HL-60 (cell line): ENCODE measurements around the gene TLR3.

Source experiments
- CTCF ChIP-seq: IDR thresholded peaks from one replicate; pipeline ENCODE4 v1.5.1; 2011; ENCODE audit warnings: low read length, control low read depth, inconsistent platforms; ENCODE audit not compliant: insufficient read depth
- GABPA ChIP-seq: IDR thresholded peaks from 2 replicates; pipeline ENCODE4 v1.6.1; 2012; ENCODE audit warnings: low read depth
- POLR2AphosphoS5 ChIP-seq: IDR thresholded peaks from 2 replicates; pipeline ENCODE4 v1.6.1; 2012; ENCODE audit warnings: low read depth
- SPI1 ChIP-seq: IDR thresholded peaks from 2 replicates; pipeline ENCODE4 v1.6.1; 2012; ENCODE audit warnings: low read depth, mild to moderate bottlenecking, borderline replicate concordance
- TF ChIP-seq, protein P1 (sequence below): IDR thresholded peaks from 2 replicates; pipeline ENCODE4 v1.6.1; 2012; ENCODE audit warnings: low read depth; ENCODE audit not compliant: insufficient replicate concordance

DNA sequence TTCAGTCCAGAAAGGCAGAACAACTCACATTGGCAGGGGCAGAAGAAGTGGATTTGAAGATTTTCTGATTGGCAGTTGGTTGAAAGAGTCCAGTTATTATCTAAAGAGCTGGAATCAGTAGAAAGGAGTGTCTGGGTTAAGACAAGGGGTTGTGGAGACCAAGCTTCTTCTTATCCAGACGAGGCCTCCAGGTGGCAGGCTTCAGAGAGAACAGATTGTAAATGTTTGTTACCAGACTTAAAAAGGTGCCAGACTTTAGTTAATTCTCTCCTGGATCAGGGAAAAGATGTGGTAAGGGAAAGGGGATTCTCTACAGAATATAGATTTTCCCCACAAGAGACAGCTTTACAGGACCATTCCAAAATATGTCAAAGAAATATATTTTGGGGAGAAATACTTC is 36.7 kb upstream of the TLR3 start:
- TF ChIP-seq, protein P1, sequence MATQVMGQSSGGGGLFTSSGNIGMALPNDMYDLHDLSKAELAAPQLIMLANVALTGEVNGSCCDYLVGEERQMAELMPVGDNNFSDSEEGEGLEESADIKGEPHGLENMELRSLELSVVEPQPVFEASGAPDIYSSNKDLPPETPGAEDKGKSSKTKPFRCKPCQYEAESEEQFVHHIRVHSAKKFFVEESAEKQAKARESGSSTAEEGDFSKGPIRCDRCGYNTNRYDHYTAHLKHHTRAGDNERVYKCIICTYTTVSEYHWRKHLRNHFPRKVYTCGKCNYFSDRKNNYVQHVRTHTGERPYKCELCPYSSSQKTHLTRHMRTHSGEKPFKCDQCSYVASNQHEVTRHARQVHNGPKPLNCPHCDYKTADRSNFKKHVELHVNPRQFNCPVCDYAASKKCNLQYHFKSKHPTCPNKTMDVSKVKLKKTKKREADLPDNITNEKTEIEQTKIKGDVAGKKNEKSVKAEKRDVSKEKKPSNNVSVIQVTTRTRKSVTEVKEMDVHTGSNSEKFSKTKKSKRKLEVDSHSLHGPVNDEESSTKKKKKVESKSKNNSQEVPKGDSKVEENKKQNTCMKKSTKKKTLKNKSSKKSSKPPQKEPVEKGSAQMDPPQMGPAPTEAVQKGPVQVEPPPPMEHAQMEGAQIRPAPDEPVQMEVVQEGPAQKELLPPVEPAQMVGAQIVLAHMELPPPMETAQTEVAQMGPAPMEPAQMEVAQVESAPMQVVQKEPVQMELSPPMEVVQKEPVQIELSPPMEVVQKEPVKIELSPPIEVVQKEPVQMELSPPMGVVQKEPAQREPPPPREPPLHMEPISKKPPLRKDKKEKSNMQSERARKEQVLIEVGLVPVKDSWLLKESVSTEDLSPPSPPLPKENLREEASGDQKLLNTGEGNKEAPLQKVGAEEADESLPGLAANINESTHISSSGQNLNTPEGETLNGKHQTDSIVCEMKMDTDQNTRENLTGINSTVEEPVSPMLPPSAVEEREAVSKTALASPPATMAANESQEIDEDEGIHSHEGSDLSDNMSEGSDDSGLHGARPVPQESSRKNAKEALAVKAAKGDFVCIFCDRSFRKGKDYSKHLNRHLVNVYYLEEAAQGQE = no peak
- TF ChIP-seq CTCF (no peak), GABPA (no peak), POLR2AphosphoS5 (no peak), SPI1 (no peak)
